Medulla oblongata (tissue), 1 donor: ENCODE results near the gene C17orf50.
A peak's percentile ranks its signal among the peaks of the same experiment; 100 is the strongest.

Experiments used
- DNase-seq: peaks from one replicate; pipeline ENCODE4 v3.0.0-alpha.2; 2015; ENCODE audit errors: extremely low spot score

Gene C17orf50

GRCh38 chr17:35788477-35789368 lies 28.0 kb downstream of the C17orf50 start:
- no peak for DNase-seq

DNA sequence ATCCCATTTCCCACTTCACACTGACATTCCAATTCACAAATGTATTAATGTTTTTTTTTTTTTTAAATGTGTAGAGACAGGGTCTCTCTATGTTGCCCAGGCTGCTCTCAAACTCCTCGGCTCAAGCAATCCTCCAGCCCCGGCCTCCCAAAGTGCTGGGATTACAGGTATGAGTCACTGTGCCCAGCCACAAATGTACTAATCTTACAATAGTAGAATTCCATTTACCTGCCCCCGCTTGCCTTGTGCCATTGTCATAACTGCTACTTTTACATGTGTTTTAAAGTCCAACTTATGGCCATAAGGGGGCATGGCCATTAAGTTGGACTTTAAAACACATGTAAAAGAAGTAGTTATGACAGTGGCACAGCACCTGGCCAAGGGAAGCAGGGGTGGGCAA lies 30.2 kb downstream of the C17orf50 start:
- DNase-seq, result no peak

DNA sequence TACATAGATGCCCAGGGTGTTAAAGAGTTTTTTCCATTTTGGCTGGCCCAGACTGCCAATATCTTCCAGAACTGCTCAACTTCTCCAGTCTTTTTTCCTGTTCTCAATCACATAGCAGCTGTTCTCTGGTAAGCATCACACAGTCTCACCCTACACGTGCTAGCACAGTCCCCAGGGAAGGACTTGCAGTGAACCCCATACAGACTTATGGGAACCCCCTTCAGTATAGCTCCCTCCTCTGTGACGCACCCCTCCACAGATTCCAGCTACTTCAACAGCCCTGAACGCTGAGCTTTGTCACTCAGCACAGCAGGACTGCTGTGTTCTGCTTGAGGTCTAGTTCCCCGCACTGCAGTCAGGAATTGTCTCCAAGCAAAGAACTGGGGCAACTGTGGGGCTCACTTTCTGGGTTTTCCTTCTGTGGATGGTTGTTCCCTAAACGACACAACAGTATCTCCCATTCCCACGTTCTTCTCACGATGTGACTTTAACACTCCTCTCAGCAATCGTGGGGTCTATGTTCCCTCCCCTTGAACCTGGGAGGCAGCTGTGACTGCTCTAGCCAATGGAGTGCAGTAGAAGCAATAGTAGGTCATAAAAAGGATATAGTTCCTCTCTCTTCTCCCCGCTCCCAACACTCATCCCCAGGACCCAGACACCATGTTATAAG lies 31.1 kb downstream of the C17orf50 start:
- no peak for DNase-seq

DNA sequence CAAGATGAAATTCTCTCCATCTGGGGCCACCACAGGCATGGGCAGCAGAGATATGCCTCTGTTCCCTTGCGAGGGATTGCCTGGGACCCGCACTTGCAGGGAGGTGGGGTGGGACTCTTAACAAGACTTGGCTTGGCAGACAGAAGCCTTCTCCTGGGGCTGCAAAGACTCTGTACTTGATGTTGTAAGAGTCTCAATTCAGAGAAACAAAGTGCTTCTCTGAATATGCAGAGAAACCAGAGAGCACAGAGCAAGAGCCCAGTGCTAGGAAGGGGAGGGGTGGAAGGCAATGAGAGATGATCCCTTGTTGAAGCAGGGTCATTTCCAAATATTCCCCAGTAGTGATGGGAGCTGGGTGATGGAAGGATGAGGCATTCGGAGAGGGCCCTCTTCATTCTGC lies 32.6 kb downstream of the C17orf50 start:
- DNase-seq, result no peak

GRCh38 chr17:35795007-35795870 lies 34.6 kb downstream of the C17orf50 start, which contains the start of gene MMP28:
Gene MMP28, minus strand, starts transcription at chr17:35795641. Its CDS starts 264 bp downstream, at chr17:35795377.
- DNase-seq, result no peak

DNA sequence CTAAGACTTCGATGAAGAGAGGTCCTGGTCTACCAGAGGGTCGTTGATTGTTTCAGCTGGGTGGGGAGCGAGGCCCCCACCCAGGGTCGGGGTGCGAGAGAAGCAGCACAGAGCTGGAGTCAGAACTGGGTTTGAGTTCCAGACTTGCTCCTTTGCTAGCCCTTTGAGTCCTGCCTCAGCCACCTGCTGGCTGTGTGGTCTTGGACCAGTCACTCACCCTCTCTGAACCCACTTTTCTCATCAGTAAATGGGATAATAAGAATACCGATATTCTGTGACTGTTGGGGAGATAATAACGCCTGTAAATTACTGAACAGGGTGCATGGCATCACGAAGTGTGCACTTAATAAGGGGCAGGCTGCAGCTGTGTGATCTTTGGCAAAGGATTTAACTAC lies 35.2 kb downstream of the C17orf50 start:
- no peak for DNase-seq

DNA sequence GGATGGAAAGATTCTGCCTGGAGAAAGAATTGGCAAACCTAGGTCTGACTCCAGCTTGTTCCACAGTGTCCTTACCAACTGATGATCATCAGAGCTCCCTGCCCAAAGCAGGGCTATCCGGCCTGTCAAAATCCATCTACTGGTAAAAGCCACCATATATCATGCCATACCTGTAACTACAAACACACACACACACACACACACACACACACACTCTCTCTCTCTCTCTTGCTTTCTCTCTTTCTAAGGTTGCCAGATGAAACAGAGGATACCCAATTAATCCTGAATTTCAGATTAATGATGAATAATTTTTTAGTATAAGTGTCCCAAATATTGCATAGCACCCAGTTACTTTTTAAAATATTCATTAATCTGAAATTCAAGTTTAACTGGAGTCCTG lies 36.3 kb downstream of the C17orf50 start:
- no peak for DNase-seq

DNA sequence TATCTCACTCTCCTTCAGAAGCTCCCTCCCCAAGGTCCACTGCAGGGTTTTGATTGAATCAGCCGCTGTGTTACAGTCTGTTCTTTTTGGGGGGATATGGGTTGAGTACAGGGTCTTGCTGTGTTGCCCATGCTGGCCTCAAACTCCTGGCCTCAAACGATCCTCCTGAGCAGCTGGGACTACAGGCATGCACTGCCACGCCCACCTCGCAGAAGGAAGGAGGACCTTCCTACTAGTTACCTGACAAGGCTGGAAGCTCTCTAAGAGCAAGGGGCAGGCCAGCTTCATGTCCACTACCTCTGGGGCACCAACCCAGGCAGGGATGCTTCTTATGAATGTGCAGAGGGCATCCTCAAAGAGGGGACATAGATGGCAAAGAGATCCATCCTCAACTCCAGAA lies 36.7 kb downstream of the C17orf50 start:
- DNase-seq, result no peak

GRCh38 chr17:35797918-35798317 lies 37.2 kb downstream of the C17orf50 start:
- DNase-seq, result no peak

GRCh38 chr17:35799942-35800341 lies 39.3 kb downstream of the C17orf50 start:
- DNase-seq, result peak; percentile 87

DNA sequence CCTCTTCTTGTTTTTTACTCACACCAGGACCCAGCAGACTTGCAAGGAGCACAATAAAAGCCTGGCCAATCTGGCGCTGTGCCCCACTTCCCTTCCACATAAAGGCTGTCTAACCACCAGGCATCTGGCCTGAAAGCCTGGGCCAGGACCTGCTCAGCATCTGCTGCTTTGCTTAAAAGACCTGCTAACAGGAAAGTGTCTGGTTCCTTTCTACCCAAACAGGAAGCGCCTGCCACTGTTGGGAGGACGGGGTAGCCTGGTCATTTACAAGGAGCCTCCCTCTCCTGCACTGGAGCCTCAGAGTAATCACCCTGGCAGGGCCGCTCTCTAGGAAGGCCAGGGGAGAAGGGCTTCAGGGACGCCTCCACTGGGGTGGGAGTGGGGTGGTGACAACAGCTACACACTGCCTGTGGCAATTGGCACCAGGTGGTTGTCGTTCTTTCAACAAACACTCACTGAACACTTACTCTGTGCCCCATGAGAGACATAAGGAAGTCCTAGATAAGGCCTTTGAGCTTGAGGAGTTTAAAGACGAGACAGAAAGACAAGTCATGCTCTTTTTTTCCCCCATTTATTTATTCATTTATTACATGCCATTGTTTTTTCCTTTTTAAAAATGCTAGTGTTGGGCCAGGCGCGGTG lies 41.0 kb downstream of the C17orf50 start:
- peak; percentile 82 for DNase-seq

- DNase-seq, result peak; percentile 91
Measured at GRCh38 chr17:35804658-35805192, 44.0 kb downstream of the C17orf50 start.

DNA sequence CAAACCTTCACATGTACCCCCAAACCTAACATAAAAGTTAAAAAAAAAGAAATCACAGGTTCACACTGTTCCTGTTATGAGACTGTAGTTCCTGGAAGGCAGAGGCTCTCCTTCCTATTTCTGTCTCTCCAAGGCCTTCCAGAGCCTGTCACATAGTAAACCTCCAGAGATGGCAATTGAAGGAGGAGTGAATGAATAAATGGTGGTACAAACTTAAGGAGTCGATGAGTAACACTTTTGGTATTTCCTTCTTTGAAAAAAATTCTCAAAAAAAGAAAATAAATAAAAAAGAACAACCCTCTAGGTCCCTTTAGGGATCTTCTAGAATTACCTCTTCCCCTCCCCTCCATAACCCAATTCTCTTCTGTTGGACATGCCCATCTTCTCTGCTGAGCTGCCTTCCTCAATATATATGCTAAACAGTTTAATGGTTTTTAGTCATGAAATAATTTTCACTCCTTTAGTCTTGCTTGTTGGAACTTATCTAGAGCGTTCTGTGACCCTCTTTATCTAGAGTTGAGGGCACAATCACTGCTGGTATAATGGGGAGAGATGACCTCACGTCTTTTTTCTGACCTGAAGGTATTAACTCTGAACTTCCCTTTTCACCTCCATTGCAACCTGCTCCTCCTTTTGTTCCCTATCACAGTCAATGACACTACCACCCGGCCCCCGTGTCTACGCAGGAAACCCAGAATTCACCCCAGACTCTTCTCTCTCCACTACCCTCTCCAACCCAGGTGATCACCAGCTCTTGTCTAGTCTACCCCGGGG lies 46.9 kb downstream of the C17orf50 start:
- DNase-seq, result no peak

DNA sequence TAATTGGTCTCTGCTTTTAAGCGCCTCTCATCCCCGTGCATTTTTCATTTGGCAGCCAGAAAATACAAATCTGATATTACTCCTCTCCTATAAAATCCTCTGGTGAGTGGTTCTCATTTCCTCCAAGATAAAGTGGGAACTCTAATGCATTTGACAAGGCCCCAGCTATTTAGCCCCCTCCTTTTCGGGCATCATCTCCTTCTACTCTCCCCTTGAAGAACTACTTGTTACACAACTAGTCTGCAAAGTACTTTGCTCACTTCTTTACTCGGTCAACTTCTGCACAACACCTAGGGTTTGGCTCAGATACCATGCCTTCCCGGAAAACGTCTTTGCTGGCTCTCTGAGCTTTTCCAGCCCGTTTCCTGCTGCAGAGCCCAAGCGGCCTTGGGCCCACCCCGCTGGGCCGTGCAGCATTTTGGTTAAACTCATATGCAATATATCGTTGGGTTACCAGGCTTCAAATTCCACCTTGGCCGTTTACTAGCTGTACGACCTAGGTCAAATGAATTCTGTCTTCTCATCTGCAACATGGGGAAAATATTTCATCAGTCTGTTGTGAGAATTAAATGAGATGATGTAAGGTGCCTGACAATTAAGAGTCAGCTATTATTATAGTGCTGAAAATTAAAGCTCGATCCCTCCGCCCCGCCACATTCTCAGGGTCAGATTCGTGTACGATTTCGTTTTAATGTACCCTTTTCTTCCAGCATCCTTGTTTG lies 47.7 kb downstream of the C17orf50 start:
- no peak for DNase-seq

DNA sequence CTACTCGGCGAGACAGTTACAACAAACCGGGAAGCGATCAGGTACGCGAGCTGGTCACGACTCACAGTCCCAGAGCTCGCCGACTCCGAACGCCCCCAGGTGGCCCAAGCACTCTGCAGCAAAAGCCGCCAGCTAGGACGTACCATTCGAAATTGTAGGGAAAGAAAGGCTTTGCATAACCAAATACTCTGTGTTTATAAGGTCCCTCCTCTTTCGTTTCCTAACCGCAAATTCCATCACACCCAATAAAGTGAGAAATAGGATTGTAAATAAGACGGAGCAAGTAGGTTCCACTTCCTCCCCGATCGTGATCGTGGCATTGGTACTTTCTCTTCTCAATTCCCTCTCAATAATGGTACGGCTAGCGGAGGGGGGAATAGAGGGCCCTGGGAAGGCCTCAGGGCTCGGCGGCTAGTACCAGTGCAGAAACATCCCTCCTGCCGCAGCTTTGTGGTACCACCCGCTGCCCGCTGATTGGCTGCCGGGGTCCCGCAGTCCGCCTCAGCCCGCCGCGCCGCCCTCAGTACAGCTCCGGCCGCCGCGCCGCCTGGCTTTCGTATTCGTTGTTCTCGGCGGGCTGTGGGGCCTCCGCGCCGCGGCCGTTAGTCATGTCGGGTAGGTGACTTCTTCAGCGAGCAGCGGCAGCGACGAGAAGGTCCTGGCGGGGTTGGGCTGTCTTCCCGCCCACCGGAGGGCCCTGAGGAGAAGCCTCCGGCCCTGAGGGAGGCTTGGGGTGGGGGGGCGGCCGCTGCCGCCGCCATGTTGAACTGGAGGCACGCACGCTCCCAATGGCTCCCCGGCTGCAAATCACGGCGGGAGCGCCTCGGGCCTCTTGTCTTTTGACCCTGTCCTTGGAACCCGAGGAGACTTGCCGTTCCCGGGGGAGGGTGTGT lies 48.5 kb downstream of the C17orf50 start, which contains the start of gene TAF15:
TAF15 (plus strand) TSS at position 523 of the 893 bp plus-strand sequence; CDS start at position 609, 86 bp downstream.
- peak; percentile 99 for DNase-seq

GRCh38 chr17:35809855-35810461 lies 49.3 kb downstream of the C17orf50 start:
- peak; percentile 26 for DNase-seq

- no peak for DNase-seq
Measured at GRCh38 chr17:35811759-35812158, 51.1 kb downstream of the C17orf50 start.

- no peak for DNase-seq
Measured at GRCh38 chr17:35812456-35812855, 51.8 kb downstream of the C17orf50 start.
